IPS-NIHi7 (cell line): ENCODE measurements around the gene GCNT2.
"Not testable (repeated sequence)": the region's sequence is repeated elsewhere in the genome, so short reads cannot be mapped to it uniquely, and the experiment has no call there.

Source experiments
- DNase-seq: peaks from one replicate; pipeline ENCODE4 v3.0.0; 2012; ENCODE audit warnings: mixed read lengths; ENCODE audit errors: extremely low spot score

The GCNT2 gene

DNA sequence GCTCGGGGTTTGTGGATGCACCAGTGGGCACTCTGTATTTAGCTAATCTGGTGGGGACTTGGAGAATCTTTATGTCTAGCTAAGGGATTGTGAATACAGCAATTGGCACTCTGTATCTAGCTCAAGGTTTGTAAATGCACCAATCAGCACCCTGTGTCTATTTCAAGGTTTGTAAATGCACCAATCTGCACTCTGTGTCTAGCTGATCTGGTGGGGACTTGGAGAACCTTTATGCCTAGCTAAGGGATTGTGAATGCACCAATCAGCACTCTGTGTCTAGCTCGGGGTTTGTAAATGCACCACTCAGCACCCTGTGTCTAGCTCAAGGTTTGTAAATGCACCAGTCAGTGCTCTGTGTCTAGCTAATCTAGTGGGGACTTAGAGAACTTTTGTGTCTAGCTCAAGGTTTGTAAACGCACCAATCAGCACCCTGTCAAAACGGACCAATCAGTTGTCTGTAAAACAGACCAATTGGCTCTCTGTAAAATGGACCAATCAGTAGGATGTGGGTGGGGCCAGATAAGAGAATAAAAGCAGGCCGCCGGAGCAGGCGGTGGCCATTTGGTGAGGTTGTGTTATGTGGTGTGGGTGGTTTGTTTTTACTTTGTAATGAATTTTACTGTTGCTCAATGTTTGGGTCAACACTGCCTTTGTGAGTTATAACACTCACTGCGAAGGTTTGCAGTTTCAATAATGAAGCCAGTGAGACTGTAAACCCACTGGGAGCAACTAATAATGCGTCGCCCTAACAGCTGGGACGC, 139.5 kb downstream of the GCNT2 start:
- not testable (repeated sequence) for DNase-seq

DNA sequence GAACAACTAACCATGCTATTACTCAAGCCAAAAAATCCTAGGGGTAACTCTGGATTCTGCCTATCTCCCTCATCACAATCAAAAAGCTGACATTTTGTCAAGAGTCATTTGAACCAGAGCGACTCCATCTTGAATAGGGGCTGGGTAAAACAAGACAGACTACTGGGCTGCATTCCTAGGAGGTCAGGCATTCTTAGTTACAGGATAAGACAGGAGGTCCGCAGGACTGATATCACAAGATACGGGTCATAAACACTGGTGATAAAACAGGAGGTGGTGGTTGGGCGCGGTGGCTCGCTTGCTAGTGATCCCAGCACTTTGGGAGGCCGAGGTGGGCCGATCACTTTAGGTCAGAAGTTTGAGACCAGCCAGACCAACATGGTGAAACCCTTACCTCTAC, 141.1 kb downstream of the GCNT2 start:
- no peak for DNase-seq

DNA sequence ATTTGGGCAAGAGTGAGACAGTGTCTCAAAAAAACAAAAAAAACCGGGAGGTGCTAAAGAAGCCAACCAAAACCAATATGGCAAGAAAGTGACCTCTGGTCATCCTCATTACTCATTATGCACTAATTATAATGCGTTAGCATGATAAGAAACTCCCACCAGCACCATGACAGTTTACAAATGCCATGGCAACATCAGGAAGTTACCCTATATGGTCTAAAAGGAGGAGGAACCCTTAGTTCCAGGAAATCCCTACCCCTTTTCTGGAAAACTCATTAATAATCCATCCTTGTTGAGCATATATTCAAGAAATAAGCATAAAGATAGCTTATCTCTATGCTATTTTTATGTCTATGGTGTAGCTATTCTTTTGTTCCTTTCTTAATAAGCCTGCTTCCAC, 141.6 kb downstream of the GCNT2 start:
- no peak for DNase-seq

DNA sequence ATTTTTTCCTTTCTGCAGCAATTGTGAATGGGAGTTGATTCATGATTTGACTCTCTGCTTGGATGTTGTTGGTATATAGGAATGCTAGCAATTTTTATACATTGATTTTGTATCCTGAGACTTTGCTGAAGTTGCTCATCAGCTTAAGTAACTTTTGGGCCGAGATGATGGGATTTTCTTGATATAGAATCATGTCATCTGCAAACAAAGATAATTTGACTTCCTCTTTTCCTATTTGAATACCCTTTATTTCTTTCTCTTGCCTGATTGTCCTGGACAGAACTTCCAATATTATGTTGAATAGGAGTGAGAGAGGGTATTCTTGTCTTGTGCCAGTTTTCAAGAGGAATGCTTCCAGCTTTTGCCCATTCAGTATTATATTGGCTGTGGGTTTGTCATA, 144.4 kb downstream of the GCNT2 start:
- DNase-seq, result not testable (repeated sequence)

DNA sequence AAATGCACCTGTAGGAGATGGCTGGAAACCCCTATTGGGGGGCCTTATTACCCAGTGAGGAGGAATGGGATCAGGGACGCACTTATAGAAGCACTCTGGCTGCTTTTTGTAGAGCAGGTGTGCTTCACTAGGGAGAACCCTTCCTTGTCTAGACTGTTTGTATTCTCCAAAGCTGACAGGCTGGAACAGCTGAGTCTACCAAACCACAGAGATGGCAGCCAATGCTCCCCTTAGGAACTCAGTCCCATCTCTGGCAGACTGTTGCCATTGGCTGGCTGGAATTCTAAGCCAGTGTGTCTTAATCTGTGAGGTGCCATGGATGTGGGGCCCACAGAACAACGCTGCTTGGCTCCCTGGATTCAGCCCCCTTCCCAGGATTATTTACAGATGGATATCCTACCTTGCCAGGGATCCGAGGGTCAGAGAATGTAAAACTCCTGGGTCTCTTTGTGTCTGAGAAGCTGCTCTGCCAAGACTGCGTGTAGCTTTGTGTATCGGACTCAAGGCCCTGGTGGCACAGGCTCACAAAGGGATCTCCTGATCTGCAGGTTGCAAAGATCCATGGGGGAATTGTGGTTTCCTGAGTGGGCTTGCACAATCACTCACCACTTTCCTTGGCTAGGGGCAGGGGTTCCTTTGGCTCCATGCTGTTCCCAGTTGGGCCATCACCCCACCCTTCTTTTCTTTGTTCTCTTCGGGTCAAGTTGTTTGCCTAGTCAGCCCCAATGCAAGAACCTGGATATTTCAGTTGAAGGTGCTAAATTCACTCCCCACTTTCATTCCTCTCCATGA, 147.2 kb downstream of the GCNT2 start:
- no peak for DNase-seq

DNA sequence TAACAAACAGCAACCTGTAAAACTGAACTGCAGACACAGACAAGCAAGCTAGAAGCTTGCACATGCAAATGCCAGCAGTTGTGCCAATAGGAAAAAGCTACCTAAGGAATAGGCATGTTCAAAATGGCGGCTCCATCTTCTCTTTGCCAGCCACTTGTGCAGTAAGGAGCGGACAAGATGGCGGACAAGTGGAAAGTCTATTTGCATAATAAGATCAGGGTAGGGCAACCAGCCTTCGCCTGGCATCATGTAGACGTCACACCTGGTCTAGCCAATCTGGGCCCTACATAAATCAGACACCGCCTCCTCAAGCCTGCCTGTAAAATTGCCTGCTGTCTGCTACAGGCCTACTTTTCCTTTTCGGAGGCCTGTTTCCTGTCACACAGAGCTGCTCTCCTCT, 155.3 kb downstream of the GCNT2 start:
- DNase-seq, result no peak

GRCh38 chr6:10678456-10678855, 157.3 kb downstream of the GCNT2 start:
- no peak for DNase-seq
